K562 (cell line): ENCODE measurements around the gene MRPL42. TPM values are rescaled to one million over a fixed set of nuclear protein-coding genes. Genes with fewer than 3 reads are reported as not detected.

ENCODE experiments used
- ARNT ChIP-seq, 2 experiments: fragments of 450-650 bp; IDR thresholded peaks; 2 replicates each; pipeline ENCODE4 v1.6.1; 2016; ENCODE audit warnings: mild to moderate bottlenecking in 1 of 2
- BMI1 ChIP-seq: fragments of 150-350 bp; IDR thresholded peaks from 2 replicates; pipeline ENCODE4 v1.6.1; 2014; ENCODE audit warnings: low read length
- BRD9 ChIP-seq: fragments of 450-650 bp; IDR thresholded peaks from 2 replicates; pipeline ENCODE4 v1.6.1; 2018; ENCODE audit warnings: low read depth; ENCODE audit not compliant: partially characterized antibody
- FOXJ3 ChIP-seq: sonication (generic); formaldehyde crosslinking; IDR thresholded peaks from 2 replicates; pipeline ENCODE4 v1.4.0; 2020; ENCODE audit warnings: mild to moderate bottlenecking, missing genetic modification reagents
- MIER1 ChIP-seq: fragments of 450-650 bp; IDR thresholded peaks from 2 replicates; pipeline ENCODE4 v1.6.1; 2016; ENCODE audit warnings: antibody characterized with exemption, mild to moderate bottlenecking, low read depth
- NR1H2 ChIP-seq: sonication (generic); formaldehyde crosslinking; IDR thresholded peaks from 2 replicates; pipeline ENCODE4 v1.4.0; 2020; ENCODE audit warnings: mild to moderate bottlenecking, missing genetic modification reagents
- POLR3G ChIP-seq: IDR thresholded peaks from 2 replicates; pipeline ENCODE4 v1.6.1; 2011; ENCODE audit not compliant: insufficient read length, insufficient replicate concordance; ENCODE audit errors: extremely low read depth
- PREB ChIP-seq: sonication (generic); formaldehyde crosslinking; IDR thresholded peaks from 2 replicates; pipeline ENCODE4 v1.8.1; 2023; ENCODE audit warnings: mild to moderate bottlenecking, missing genetic modification reagents
- PTBP1 ChIP-seq: fragments of 200-400 bp; formaldehyde crosslinking; IDR thresholded peaks from 2 replicates; pipeline ENCODE4 v1.6.1; 2017; ENCODE audit warnings: low read depth, low read length
- PYGO2 ChIP-seq: fragments of 450-650 bp; IDR thresholded peaks from 2 replicates; pipeline ENCODE4 v1.6.1; 2016; ENCODE audit warnings: mild to moderate bottlenecking, missing genetic modification characterization, moderate library complexity, missing compliant biosample characterization
- SMARCA5 ChIP-seq: fragments of 450-650 bp; IDR thresholded peaks from 2 replicates; pipeline ENCODE4 v1.6.1; 2016
- TCF15 ChIP-seq: fragments of 250-450 bp; sonication (Bioruptor Pico); IDR thresholded peaks from 2 replicates; pipeline ENCODE4 v1.8.0; 2022; ENCODE audit warnings: moderate library complexity, mild to moderate bottlenecking, inconsistent platforms
- TCFL5 ChIP-seq: fragments of 250-450 bp; sonication (Bioruptor Pico); conservative IDR thresholded peaks from 2 replicates; pipeline ENCODE4 v1.6.1; 2021; ENCODE audit warnings: mild to moderate bottlenecking, moderate library complexity, matching md5 sums
- THRA ChIP-seq: fragments of 450-650 bp; IDR thresholded peaks from 2 replicates; pipeline ENCODE4 v1.6.1; 2017; ENCODE audit warnings: mild to moderate bottlenecking, moderate library complexity
- USF2 ChIP-seq: sonication (generic); formaldehyde crosslinking; IDR thresholded peaks from 2 replicates; pipeline ENCODE4 v1.5.0; 2020; ENCODE audit warnings: missing genetic modification reagents
- VEZF1 ChIP-seq: fragments of 200-800 bp; sonication (Bioruptor generic); IDR thresholded peaks from 2 replicates; pipeline ENCODE4 v1.6.1; 2017; ENCODE audit warnings: missing genetic modification characterization, missing compliant biosample characterization
- XRCC4 ChIP-seq: IDR thresholded peaks from one replicate; pipeline ENCODE4 v1.6.1; 2011; ENCODE audit not compliant: insufficient read depth, insufficient read length; ENCODE audit errors: extremely low read depth
- ZC3H11A ChIP-seq: IDR thresholded peaks from 2 replicates; pipeline ENCODE4 v1.6.1; 2012; ENCODE audit warnings: low read depth, low read length, improper control_type of control experiment
- ZNF165 ChIP-seq: fragments of 250-450 bp; sonication (Bioruptor Pico); IDR thresholded peaks from 2 replicates; pipeline ENCODE4 v1.4.0; 2020; ENCODE audit warnings: borderline replicate concordance
- ZNF263 ChIP-seq: sonication (generic); formaldehyde crosslinking; IDR thresholded peaks from 2 replicates; pipeline ENCODE4 v1.8.0; 2022; ENCODE audit warnings: mild to moderate bottlenecking, missing genetic modification reagents, borderline replicate concordance
- ZNF740 ChIP-seq, 3 experiments: fragments of 200-800 bp in 1 of 3; sonication (Bioruptor generic) in 1 of 3; sonication (generic) in 1 of 3; formaldehyde crosslinking in 1 of 3; IDR thresholded peaks; 2 replicates each; pipeline versions ENCODE4 v1.6.1 to v1.8.0; 2016 to 2022; ENCODE audit warnings: mild to moderate bottlenecking in 2 of 3, missing compliant biosample characterization in 2 of 3, missing genetic modification characterization in 2 of 3, missing genetic modification reagents in 1 of 3
- ZNF780A ChIP-seq: fragments of 250-450 bp; sonication (Bioruptor Pico); IDR thresholded peaks from 2 replicates; pipeline ENCODE4 v1.5.0; 2021; ENCODE audit warnings: mild to moderate bottlenecking
- ZNF79 ChIP-seq: fragments of 250-450 bp; sonication (Bioruptor Pico); IDR thresholded peaks from 2 replicates; pipeline ENCODE4 v1.4.0; 2020; ENCODE audit warnings: low read depth, mild to moderate bottlenecking, moderate library complexity
- polyA plus RNA-seq, 8 experiments: library from polyadenylated mRNA; depleted of rRNA in 4 of 8; stranded (reverse) in 5 of 8; unstranded in 3 of 8; fragments of >200 nt; fragmentation: Nextera tagmentation in 2 of 8; fragmentation: Illumina TruSeq in 1 of 8; extraction: Ambion mirVana in 2 of 8; extraction: Trizol in 1 of 8; gene quantifications; 2 replicates each; pipeline versions ENCODE4 v1.2.1 to v1.2.3, GENCODE V29; 2011 to 2014; ENCODE audit warnings: inconsistent platforms in 1 of 8, missing spikeins in 1 of 8
- total RNA-seq, 7 experiments: library from RNA; depleted of rRNA in 6 of 7; stranded (reverse); fragments of >200 nt in 6 of 7; fragmentation: Illumina TruSeq in 2 of 7; extraction: Trizol in 2 of 7; gene quantifications; 2 replicates each; pipeline versions ENCODE4 v1.2.1 to v1.2.3, GENCODE V29; 2011 to 2021; ENCODE audit warnings: low replicate concordance in 1 of 7

The MRPL42 gene
- total and polyA plus RNA-seq, 9 of the 15 experiments (the other 6 are each of a cell fraction or from before 2014, with no cell fraction given), result 104 to 806 (median 218) TPM

- TF ChIP-seq PTBP1, result no peak
- TF ChIP-seq ZC3H11A, result no peak
- TF ChIP-seq PREB (CRISPR knock-in tag), result no peak
- TF ChIP-seq BMI1, result no peak
- no peak for TF ChIP-seq THRA
- TF ChIP-seq ARNT (IDR thresholded peaks at IDR 0.05), result peak in 1 of 2 experiments; percentile 68; a peak in 1 of 4 replicates
- no peak for TF ChIP-seq MIER1
- peak; percentile 67; the same call in 1 of the 2 replicates for TF ChIP-seq ZNF263 (CRISPR knock-in tag)
- no peak for TF ChIP-seq ZNF780A (CRISPR knock-in tag)
- TF ChIP-seq FOXJ3 (CRISPR knock-in tag), result no peak
- TF ChIP-seq ZNF740 (CRISPR knock-in tag; IDR thresholded peaks at IDR 0.05), result no peak
- TF ChIP-seq ZNF740 (tag; IDR thresholded peaks at IDR 0.05), result no peak
- TF ChIP-seq USF2 (CRISPR knock-in tag), result no peak
- no peak for TF ChIP-seq PYGO2
- no peak for TF ChIP-seq POLR3G
- no peak for TF ChIP-seq XRCC4
- TF ChIP-seq ZNF79 (CRISPR knock-in tag), result no peak
- peak; percentile 70 for TF ChIP-seq BRD9
- peak; percentile 58; the same call in 1 of the 2 replicates for TF ChIP-seq SMARCA5
- 0 out of 2 replicates have a peak, but pooled peaks have one; percentile 35 for TF ChIP-seq NR1H2 (CRISPR knock-in tag)
- TF ChIP-seq TCFL5 (CRISPR knock-in tag), result no peak
- peak; percentile 22; the same call in 1 of the 2 replicates for TF ChIP-seq VEZF1 (CRISPR knock-in tag)
- TF ChIP-seq TCF15 (CRISPR knock-in tag), result no peak
- TF ChIP-seq ZNF165, result no peak
These were observed at the start of gene MRPL42 (continued) for GRCh38 chr12:93467351-93468007.
